Stimulated activated CD4-positive, alpha-beta T cell treated with anti-CD3 and anti-CD28 coated beads, Interleukin-2, amount 100 ng/mL, for 48 hours (primary cell): Measurements from ENCODE around the gene IGF1R.
"Not testable (repeated sequence)": the region's sequence is repeated elsewhere in the genome, so short reads cannot be mapped to it uniquely, and the experiment has no call there.

ENCODE experiments used
- DNase-seq, 2 donors: peaks; one replicate each; pipeline ENCODE4 v3.0.0-alpha.2; 2020

Gene IGF1R

DNA sequence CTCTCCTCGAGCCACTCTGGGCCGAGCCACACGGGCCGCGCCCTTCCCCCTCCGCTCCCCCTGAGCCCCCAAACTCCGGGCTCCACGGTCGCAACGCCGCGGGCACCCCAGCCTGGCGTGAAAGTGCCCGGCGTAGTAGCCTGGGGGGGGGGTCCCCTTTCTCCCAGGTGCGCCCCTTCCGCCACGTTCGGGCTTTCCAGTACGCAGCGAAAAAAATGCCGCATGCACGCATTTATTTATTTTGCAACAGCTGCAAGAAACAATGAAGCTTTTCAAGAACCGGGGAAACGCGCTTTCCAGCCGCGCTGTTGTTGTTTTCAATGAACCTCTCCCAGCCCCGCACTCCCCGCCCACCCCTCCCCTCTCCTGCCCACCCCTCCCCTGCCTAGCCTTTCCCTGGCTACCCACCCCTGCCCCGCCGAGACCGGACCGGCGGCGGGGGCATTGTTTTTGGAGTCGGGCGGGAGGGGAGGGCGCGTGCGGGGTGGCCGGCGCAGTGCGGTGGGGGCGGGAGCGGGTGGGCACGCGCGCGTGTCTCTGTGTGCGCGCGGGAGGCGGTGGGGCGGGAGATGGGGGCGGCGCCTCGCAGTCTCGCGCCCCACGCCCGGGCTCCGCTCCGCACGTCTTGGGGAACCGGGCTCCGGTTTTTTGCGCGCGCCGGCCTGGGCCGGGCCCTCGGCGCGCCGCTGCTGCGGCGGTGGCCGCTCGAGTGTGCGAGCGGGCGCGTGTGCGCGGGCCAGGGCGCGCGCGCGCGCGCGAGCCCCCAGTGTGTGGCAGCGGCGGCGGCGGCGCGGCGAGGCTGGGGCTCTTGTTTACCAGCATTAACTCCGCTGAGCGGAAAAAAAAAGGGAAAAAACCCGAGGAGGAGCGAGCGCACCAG is at the start of gene IGF1R:
Gene IGF1R, plus strand, starts transcription at position 766 of the 880 bp plus-strand sequence. CDS start 1,043 bp downstream, outside the sequence.
- DNase-seq: peak; percentile 80 to 85

DNA sequence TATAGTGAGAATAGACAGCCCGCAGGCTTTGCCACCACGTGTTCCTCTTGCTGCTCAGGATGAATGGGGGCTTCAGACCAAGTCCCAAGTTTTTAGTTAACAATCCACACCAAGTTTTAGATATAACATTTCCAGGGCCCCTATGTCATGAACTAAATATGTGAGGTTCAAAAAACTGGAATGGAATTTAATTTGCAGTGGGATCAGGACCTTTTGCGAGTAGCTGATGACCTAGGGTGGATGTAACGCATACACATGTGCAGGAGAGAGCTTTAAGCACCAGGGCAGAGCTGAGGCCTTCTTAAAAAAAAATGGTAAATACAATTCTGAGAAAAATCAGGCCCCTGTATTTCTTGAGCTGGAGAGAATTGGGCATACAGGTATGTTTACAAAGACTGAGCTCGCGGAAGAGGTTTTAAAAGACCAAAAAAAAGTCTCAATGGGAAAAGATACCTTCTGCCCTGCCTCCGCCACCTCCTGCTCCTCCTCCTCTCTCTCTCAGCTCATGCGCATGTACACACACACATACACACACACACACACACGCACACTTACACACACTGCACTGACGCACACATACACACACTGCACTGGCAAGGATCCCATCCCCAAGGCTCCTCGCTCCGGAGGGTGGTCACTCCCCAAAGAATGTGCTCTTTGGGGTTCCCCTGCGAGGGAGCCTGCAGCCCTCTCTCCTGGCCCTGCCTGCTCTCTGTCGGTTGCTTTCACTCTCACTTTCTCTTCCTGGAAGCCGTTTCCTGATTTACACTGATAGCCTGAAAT is 48.2 kb upstream of the IGF1R start:
- DNase-seq: peak; percentile 7 to 8

DNA sequence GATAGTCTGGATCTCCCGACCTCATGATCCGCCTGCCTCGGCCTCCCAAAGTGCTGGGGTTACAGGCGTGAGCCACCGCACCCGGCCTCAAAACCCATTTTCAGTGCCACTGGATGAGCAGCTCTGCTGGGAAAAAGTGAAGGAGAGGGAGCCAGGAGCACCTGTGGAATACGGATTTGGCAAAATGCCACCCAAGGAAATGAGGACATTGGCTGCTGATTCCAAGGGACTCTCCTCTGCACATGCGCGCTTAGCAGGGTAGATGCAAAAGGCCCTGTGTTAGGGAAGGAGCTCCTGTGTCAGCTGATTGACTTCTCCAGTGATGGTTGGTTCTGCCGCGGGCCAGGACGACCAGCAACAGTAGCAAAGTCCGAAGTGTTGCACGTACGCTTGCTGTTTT is 43.4 kb upstream of the IGF1R start:
- DNase-seq: no peak

GRCh38 chr15:98609144-98609852 is 39.0 kb upstream of the IGF1R start:
- DNase-seq: no peak

DNA sequence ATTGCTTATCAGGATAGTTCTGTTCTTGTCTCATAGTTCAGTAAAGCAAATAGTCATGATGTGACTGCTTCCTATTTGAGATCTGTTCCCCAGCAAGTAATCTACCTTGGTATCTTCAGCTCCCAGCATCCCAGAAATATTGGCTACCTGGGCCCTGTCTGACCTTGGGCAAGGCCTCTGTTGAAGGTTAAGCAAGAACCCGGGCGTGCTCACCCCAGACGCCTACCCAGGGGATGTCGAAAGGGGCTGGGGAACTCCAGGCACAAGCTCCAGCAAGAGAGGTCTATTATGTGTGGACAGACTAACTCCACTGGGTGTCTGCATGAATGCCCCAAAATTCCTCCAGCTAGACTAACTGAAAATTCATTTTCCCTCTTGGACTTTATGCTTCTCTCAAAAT is 37.3 kb upstream of the IGF1R start:
- DNase-seq: no peak

GRCh38 chr15:98611808-98612207 is 36.5 kb upstream of the IGF1R start:
- no peak for DNase-seq

DNA sequence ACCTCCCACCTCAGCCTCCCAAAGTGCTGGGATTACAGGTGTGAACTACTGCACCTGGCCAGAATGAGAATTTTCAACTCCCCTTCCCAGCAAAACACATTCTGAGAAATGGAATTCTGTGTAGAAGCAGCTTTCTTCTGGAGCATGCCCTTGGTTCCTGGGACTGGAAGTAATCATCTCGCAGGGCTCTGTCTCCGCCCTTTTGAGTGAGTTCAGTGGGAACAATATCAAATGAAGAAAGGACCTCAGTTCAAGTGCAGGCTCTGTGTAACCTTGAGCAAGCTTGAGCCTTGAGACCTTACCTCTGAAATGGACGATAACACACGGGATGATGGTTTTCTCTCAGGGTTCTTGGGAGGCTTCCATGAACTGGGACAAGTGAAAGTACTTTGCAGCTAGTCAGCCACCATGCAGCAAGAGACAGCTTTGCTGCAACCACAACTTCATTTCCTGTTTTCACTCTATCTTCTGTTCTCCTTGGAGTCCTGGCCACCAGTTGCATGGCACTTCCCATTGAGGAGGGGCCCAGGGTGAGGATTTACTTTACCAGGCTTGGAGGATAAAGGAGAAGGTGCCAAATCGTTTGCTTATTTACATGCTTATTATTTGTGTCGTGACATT is 35.7 kb upstream of the IGF1R start:
- no peak for DNase-seq

GRCh38 chr15:98614681-98615080 is 33.7 kb upstream of the IGF1R start:
- DNase-seq: no peak

DNA sequence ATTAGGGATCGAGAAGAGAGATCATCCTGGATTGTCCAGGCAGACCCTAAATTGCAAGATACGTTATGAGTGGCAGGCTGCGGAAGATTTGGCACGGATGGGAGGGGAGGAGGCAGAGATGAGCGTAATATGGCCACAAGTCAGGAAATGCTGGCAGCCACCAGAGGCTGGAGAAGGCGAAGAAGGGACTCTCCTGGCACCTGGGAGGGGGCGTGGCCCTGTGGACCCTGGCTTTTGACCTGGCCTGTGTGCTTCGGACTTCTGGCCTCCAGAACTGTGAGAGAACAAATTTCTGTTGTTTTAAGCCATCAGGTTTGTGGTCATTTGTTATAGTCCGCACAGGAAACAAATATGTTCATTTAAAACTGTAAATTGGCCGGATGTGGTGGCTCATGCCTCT is 31.9 kb upstream of the IGF1R start:
- no peak for DNase-seq

- DNase-seq: no peak
Measured at GRCh38 chr15:98617328-98617980, 30.9 kb upstream of the IGF1R start.

DNA sequence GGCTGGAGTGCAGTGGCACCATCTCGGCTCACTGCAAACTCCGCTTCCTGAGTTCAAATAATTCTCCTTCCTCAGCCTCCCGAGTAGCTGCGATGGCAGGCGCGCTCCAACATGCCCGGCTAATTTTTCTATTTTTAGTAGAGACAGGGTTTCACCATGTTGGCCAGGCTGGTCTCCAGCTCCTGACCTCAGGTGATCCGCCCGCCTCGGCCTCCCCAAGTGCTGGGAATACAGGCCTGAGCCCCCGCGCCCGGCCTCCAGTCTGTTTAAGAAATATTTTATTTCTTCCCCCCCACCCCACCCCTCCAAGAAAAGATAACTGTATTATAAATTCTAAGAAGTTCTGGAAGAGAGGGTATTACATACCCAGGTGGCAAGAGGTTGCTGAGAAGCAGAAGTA is 29.8 kb upstream of the IGF1R start:
- DNase-seq: not testable (repeated sequence)

DNA sequence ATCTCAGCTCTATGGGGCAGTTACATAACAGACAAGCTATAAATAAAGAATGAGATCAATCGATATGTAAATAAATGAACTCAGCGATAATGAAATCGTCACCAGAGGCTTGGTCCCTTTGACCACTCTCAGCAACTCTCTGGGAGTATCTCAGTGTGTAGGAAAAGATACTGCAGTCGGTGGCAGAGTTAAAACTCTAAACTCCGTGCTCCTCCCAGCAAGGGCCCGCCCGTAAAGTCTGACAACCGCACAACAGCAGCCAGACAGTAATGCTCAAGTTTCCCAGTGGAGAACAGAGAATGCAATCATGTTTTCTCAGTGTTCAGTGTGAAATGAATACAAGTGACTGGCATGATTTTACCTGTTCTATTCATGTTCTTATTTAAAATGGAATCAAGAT is 28.3 kb upstream of the IGF1R start:
- no peak for DNase-seq

DNA sequence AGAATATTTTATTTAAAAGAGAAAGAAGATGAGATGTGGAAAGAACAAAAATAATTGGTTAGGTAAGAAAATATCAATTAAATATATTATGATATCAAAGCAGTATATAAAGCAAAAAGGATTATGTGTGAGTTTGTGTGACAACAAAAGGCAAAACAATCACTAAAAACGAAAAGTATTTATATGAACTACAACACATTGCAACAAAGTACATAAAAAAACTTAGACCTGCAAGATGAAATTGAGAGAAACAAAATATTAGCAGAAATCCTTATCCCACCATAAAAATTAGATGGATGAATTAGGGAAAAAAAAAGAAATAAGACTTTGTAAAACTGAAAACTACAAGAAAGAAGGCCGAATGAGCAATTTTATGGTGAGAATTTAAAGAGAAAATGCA is 27.3 kb upstream of the IGF1R start:
- DNase-seq: no peak

- no peak for DNase-seq
Measured at GRCh38 chr15:98625614-98626013, 22.7 kb upstream of the IGF1R start.

GRCh38 chr15:98626153-98626552 is 22.2 kb upstream of the IGF1R start:
- no peak for DNase-seq

- no peak for DNase-seq
Measured at GRCh38 chr15:98628216-98628615, 20.1 kb upstream of the IGF1R start.

GRCh38 chr15:98635848-98636247 is 12.5 kb upstream of the IGF1R start:
- no peak for DNase-seq

GRCh38 chr15:98643115-98643514 is 5.2 kb upstream of the IGF1R start:
- DNase-seq: no peak

- no peak for DNase-seq
Measured at GRCh38 chr15:98646546-98647025, 1.8 kb upstream of the IGF1R start.

DNA sequence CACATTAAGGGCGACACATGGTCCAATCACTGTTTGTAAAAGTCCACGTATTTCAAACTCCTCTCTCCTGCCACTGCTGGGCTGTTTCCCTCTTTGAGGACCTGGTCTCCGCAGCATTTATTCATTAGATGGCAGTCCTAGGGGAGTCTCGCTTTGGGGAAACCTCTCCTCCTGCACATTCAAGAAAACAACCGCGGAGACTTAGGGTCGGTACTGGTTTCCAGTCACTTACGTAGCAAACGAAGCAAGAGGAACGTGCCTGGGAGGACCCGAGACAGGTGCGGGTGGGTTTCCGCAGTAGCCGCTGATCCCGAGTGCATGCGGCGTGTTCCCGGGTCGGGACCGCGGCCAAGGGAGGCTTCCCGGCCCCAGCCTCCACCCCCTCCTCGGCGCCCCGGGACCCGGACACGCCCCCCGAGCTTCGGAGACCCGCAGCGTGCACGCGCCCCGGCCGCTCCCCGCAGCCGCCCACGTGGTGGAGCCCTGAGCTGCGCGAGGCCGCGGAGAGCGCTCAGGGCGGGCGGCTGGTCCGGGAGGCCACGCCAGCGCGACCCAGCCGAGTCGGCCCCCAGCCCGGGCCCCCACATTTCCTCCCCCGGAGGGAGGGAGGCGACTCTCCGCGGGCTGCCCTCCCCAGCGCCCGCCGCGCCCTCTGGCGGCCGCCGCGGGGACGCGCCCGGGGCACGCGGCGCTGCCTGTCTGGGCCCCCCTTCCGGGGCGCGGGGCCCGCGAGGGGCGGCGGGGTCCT is 1.1 kb upstream of the IGF1R start:
- DNase-seq: peak in 1 of 2 donors; percentile 48
